ENCODE data around the gene MANSC1.

DNA sequence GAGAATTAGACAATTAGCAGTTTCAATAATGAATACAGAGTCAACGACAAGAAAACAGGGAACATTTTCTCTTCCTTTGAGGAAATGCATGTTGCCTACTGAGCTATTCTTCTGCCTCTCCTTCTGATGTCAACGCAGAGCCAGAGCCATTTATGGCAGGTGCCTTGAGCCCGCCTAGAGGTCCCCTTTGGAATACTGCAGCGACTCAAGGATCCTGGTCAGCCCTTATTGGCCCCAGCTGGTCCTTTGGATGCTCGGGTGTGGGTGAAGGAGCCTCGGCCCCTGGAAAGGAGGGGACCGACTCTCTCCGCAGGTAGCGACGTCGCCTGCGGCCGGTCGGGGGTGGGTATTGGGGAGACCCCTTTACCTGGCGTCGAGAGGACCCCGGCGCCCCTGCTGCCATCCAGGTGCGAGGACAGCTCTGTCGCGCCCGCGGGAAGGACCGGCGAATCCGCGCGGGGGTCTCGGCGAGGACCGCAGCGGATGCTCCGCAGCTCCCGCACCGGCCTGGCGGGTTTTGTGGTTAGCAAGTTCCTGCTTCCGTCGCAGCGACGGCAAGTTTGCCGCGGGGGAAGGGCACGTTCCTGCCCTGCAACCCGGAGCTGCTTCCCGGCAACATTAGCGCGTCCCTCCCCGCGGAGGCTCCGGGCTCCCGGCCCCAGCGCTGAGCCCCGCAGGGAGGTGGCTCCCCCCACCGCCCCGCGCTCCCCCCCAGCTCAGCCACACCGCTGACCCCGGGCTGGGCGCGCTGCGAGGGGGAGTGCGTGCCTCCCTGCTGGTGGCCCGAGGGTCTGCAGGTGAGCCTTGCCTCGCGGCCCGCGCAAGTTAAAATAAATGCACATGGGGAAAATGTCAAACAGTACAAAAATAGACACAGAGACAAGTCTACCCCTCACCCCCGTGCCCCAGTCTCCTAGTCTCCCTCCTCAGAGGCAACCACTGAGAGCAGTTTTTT is at the start of gene MANSC1:
- TF ChIP-seq POLR2A (IDR thresholded peaks at IDR 0.05; ENCODE audit: extremely low read depth, insufficient read length), result no peak
- TF ChIP-seq, protein P1, sequence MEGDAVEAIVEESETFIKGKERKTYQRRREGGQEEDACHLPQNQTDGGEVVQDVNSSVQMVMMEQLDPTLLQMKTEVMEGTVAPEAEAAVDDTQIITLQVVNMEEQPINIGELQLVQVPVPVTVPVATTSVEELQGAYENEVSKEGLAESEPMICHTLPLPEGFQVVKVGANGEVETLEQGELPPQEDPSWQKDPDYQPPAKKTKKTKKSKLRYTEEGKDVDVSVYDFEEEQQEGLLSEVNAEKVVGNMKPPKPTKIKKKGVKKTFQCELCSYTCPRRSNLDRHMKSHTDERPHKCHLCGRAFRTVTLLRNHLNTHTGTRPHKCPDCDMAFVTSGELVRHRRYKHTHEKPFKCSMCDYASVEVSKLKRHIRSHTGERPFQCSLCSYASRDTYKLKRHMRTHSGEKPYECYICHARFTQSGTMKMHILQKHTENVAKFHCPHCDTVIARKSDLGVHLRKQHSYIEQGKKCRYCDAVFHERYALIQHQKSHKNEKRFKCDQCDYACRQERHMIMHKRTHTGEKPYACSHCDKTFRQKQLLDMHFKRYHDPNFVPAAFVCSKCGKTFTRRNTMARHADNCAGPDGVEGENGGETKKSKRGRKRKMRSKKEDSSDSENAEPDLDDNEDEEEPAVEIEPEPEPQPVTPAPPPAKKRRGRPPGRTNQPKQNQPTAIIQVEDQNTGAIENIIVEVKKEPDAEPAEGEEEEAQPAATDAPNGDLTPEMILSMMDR (IDR thresholded peaks at IDR 0.05; ENCODE audit: low read depth, low read length), result peak; percentile 30
- TF ChIP-seq, protein P2, sequence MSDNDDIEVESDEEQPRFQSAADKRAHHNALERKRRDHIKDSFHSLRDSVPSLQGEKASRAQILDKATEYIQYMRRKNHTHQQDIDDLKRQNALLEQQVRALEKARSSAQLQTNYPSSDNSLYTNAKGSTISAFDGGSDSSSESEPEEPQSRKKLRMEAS (IDR thresholded peaks at IDR 0.05; ENCODE audit: low read depth, low read length), result 0 out of 2 replicates have a peak, but pooled peaks have one; percentile 27

All from NB4 (cell line).